Epithelial cell of alveolus of lung (primary cell): ENCODE data around the gene CYB5RL. TPM values are rescaled to one million over a fixed set of nuclear protein-coding genes. Genes with fewer than 3 reads are reported as not detected.

Experiments
- total RNA-seq: library from RNA; depleted of rRNA; stranded (reverse); fragments of >200 nt; gene quantifications from 2 replicates; pipeline ENCODE4 v1.2.1, GENCODE V29; 2015

The CYB5RL gene, protein sequence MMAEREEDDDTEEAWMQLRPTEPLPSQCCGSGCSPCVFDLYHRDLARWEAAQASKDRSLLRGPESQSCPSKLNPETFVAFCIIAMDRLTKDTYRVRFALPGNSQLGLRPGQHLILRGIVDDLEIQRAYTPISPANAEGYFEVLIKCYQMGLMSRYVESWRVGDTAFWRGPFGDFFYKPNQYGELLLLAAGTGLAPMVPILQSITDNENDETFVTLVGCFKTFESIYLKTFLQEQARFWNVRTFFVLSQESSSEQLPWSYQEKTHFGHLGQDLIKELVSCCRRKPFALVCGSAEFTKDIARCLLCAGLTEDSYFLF
- 3.0 and 4.4 TPM in 2 replicates for total RNA-seq

GRCh38 chr1:54199765-54200518, at the start of gene CYB5RL, which contains the start of gene MRPL37:
CYB5RL (minus strand) TSS chr1:54200030; CDS start chr1:54195616, 4,414 bp downstream.
MRPL37 (plus strand) TSS chr1:54200167; CDS start chr1:54200244, 77 bp downstream.

DNA sequence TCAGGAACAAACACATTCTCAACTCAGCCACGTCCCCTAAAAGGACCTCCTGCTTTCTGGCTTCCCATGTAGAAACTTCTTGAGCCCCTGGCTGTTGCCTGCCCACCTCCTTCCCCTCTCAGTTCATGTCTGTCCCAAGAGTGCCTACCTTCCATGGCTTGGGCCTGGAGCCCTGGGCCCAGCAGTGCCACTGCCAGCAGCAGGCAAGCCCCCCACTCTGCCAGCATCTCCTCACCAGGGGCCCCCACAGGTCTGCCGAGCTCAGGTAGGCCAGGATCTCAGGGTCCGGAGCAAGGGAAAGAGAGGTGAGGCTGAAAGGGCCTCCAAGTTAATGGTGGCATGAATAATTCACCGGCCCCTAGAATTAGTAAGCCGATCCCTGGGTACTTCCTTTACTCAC, 47.1 kb downstream of the CYB5RL start, which contains the start of gene CDCP2:
CDCP2 (minus strand) TSS at position 305 of the 400 bp plus-strand sequence; CDS start at position 227, 78 bp downstream.

Other genes starting within 250 kb of the CYB5RL start
- not detected in 2 replicates for gene LDLRAD1, start 181.8 kb downstream of the CYB5RL start, total RNA-seq
- 190 and 311 TPM in 2 replicates for gene TMEM59, start 146.8 kb downstream of the CYB5RL start, total RNA-seq
- 2.2 and 3.5 TPM in 2 replicates for gene TCEANC2, start 146.4 kb downstream of the CYB5RL start, total RNA-seq
- 0.08 and 0.26 TPM in 2 replicates for gene CDCP2, start 47.0 kb downstream of the CYB5RL start, total RNA-seq
- 83.2 and 114 TPM in 2 replicates for gene MRPL37, start 137 bp upstream of the CYB5RL start, total RNA-seq
- 23.9 and 33.8 TPM in 2 replicates for gene SSBP3, start 206.4 kb upstream of the CYB5RL start, total RNA-seq